GM12891 (cell line): ENCODE results near the gene PNPLA2.

ENCODE experiments used
- PAX5 ChIP-seq: IDR thresholded peaks from 2 replicates; pipeline ENCODE4 v1.6.1; 2011; ENCODE audit warnings: low read length, moderate library complexity, mild to moderate bottlenecking; ENCODE audit not compliant: insufficient read depth, severe bottlenecking
- POLR2A ChIP-seq: IDR thresholded peaks from 2 replicates; pipeline ENCODE4 v1.6.1; 2011; ENCODE audit warnings: low read depth, low read length, control low read depth
- POLR2AphosphoS5 ChIP-seq: IDR thresholded peaks from 2 replicates; pipeline ENCODE4 v1.6.1; 2011; ENCODE audit warnings: low read depth, low read length, control low read depth
- SPI1 ChIP-seq: IDR thresholded peaks from 2 replicates; pipeline ENCODE4 v1.6.1; 2011; ENCODE audit warnings: low read depth, low read length, control low read depth

DNA sequence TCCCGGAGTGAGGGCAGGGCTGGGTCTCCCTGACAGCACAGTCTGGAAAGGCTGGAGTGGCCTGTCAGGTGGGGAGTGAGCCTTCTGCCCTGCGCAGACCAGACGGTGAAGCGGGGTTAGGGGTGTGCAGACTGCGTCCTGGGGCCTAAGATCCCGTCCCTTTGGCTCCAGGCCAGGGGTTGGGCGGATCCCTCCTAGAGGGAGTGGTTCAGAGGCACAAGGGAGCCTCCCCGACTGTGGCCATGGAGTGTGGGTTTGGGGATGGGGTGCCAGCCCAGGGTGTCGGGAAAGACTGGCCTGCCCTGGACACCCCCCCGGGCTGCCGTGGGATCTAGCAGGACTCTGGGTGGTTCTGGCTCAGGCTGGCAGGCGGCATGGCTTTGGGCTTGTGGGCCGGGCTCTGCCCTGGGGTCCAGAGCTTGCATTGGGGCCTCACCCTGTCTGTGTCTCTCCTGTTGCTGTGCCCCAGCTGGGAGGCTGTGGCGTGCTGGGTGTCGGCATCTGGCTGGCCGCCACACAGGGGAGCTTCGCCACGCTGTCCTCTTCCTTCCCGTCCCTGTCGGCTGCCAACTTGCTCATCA is 43.5 kb downstream of the PNPLA2 start:
- TF ChIP-seq POLR2AphosphoS5 (no peak), POLR2A (no peak), PAX5 (no peak), SPI1 (no peak)
